Osteocyte (in vitro differentiated cells): ENCODE data around the gene PRPF19. TPM values are rescaled to one million over a fixed set of nuclear protein-coding genes. Genes with fewer than 3 reads are reported as not detected.

ENCODE experiments used
- DNase-seq: peaks from one replicate; pipeline ENCODE4 v3.0.0; 2021; ENCODE audit warnings: mixed read lengths; ENCODE audit not compliant: unreplicated experiment; ENCODE audit errors: extremely low spot score
- H3K27ac Mint-ChIP-seq: one replicate; pipeline ENCODE4 v1.8.0; 2021; ENCODE audit warnings: mild to moderate bottlenecking, mixed read lengths; ENCODE audit not compliant: unreplicated experiment
- H3K27me3 Mint-ChIP-seq: one replicate; pipeline ENCODE4 v1.8.0; 2021; ENCODE audit warnings: mixed read lengths; ENCODE audit not compliant: unreplicated experiment
- H3K36me3 Mint-ChIP-seq: one replicate; pipeline ENCODE4 v1.8.0; 2021; ENCODE audit warnings: mixed read lengths; ENCODE audit not compliant: unreplicated experiment
- H3K4me1 Mint-ChIP-seq: one replicate; pipeline ENCODE4 v1.8.0; 2021; ENCODE audit warnings: mixed read lengths; ENCODE audit not compliant: unreplicated experiment
- H3K4me3 Mint-ChIP-seq: one replicate; pipeline ENCODE4 v1.8.0; 2021; ENCODE audit warnings: mild to moderate bottlenecking, moderate library complexity, mixed read lengths; ENCODE audit not compliant: unreplicated experiment
- H3K9me3 Mint-ChIP-seq: one replicate; pipeline ENCODE4 v1.8.0; 2021; ENCODE audit warnings: mixed read lengths; ENCODE audit not compliant: unreplicated experiment
- CTCF ChIP-seq: fragments of 200-600 bp; sonication (generic); IDR thresholded peaks from 2 replicates; pipeline ENCODE4 v1.5.0; 2021; ENCODE audit warnings: antibody characterized with exemption, mild to moderate bottlenecking, moderate library complexity
- total RNA-seq: library from RNA; stranded (reverse); gene quantifications from 2 replicates; pipeline ENCODE4 v1.2.1, GENCODE V29; 2021

Gene PRPF19
- total RNA-seq, 1 donor from 2014 or later: 78.0 TPM

GRCh38 chr11:60890696-60891095, 15.7 kb downstream of the PRPF19 start:
- no peak overlapping the region for H3K27ac Mint-ChIP-seq
- H3K4me1 Mint-ChIP-seq: no peaks in the 10 kb centered on the region
- H3K9me3 Mint-ChIP-seq: no peaks in the 10 kb centered on the region
- DNase-seq: no peak
- no peak overlapping the region for H3K4me3 Mint-ChIP-seq
- no peaks in the 10 kb centered on the region for H3K27me3 Mint-ChIP-seq
- H3K36me3 Mint-ChIP-seq: peaks cover 23% of the 10 kb centered on the region
- no peak for TF ChIP-seq CTCF

GRCh38 chr11:60889869-60890311, 16.5 kb downstream of the PRPF19 start:
- Mint-ChIP-seq H3K27me3 (no peaks in the 10 kb centered on the region), H3K4me1 (no peaks in the 10 kb centered on the region), H3K27ac (no peak overlapping the region), H3K9me3 (no peaks in the 10 kb centered on the region), H3K4me3 (no peak overlapping the region), H3K36me3 (peaks cover 18% of the 10 kb centered on the region)
- DNase-seq: no peak
- no peak for TF ChIP-seq CTCF

GRCh38 chr11:60887556-60887955, 18.8 kb downstream of the PRPF19 start:
- DNase-seq: no peak
- Mint-ChIP-seq H3K36me3 (peaks cover 13% of the 10 kb centered on the region), H3K27ac (no peak overlapping the region), H3K9me3 (no peaks in the 10 kb centered on the region), H3K27me3 (no peaks in the 10 kb centered on the region), H3K4me1 (no peaks in the 10 kb centered on the region), H3K4me3 (no peak overlapping the region)
- peak; percentile 69 for TF ChIP-seq CTCF

- H3K9me3 Mint-ChIP-seq: no peaks in the 10 kb centered on the region
- H3K4me1 Mint-ChIP-seq: no peaks in the 10 kb centered on the region
- H3K27ac Mint-ChIP-seq: no peak overlapping the region
- no peak overlapping the region for H3K4me3 Mint-ChIP-seq
- no peak for TF ChIP-seq CTCF
- H3K36me3 Mint-ChIP-seq: peaks cover 7% of the 10 kb centered on the region
- no peaks in the 10 kb centered on the region for H3K27me3 Mint-ChIP-seq
- DNase-seq: no peak
Measured at GRCh38 chr11:60880643-60881282, 25.6 kb downstream of the PRPF19 start.

GRCh38 chr11:60879971-60880588, 26.3 kb downstream of the PRPF19 start:
- no peaks in the 10 kb centered on the region for H3K9me3 Mint-ChIP-seq
- H3K4me1 Mint-ChIP-seq: no peaks in the 10 kb centered on the region
- no peak overlapping the region for H3K27ac Mint-ChIP-seq
- H3K4me3 Mint-ChIP-seq: no peak overlapping the region
- no peak for TF ChIP-seq CTCF
- no peaks in the 10 kb centered on the region for H3K27me3 Mint-ChIP-seq
- DNase-seq: no peak
- H3K36me3 Mint-ChIP-seq: peaks cover 7% of the 10 kb centered on the region
